Activated B cell treated with CpG ODN at 0.5 μM for 24 hours (primary cell): Measurements from ENCODE around the gene AUTS2. TPM values are rescaled to one million over a fixed set of nuclear protein-coding genes. Genes with fewer than 3 reads are reported as not detected.

ENCODE experiments used
- ATAC-seq: fragments of 200-7000 bp; cut with Tn5 transposase; one replicate; pipeline ENCODE4 v1.10.0; 2021; ENCODE audit warnings: low read depth, mild to moderate bottlenecking, moderate library complexity
- CTCF ChIA-PET: fragments of 350-600 bp; sonication (Branson Sonifier 250); formaldehyde crosslinking; loops from one replicate; lab custom pipeline; 2021; ENCODE audit warnings: antibody characterized with exemption; lab: Charles Lee
- POLR2A ChIA-PET: fragments of 350-600 bp; sonication (Branson Sonifier 250); formaldehyde crosslinking; loops from one replicate; lab custom pipeline; 2021; ENCODE audit warnings: antibody characterized with exemption; lab: Charles Lee
- DNase-seq: peaks from one replicate; pipeline ENCODE4 v3.0.0; 2022
- H3K27ac Mint-ChIP-seq: one replicate; pipeline ENCODE4 v1.8.0; 2020; ENCODE audit warnings: mixed read lengths
- H3K27me3 Mint-ChIP-seq: one replicate; pipeline ENCODE4 v1.8.0; 2021; ENCODE audit warnings: mixed read lengths
- H3K36me3 Mint-ChIP-seq: one replicate; pipeline ENCODE4 v1.8.0; 2021; ENCODE audit warnings: low read depth, mixed read lengths
- H3K4me1 Mint-ChIP-seq: one replicate; pipeline ENCODE4 v1.8.0; 2021; ENCODE audit warnings: mixed read lengths
- H3K4me3 Mint-ChIP-seq: one replicate; pipeline ENCODE4 v1.8.0; 2020; ENCODE audit warnings: mild to moderate bottlenecking, mixed read lengths
- H3K9me3 Mint-ChIP-seq: one replicate; pipeline ENCODE4 v1.8.0; 2020; ENCODE audit warnings: mixed read lengths
- intact Hi-C: fragments of 100-400 bp; cut with micrococcal nuclease; formaldehyde crosslinking; loops from one replicate; pipeline ENCODE4 v1.15.1; 2024
- total RNA-seq: library from RNA; stranded (reverse); gene quantifications from 2 replicates; pipeline ENCODE4 v1.2.3, GENCODE V29; 2022
- TF ChIP-seq, protein P1 (sequence below): fragments of 200-600 bp; IDR thresholded peaks from one replicate; pipeline ENCODE4 v1.8.0; 2022; ENCODE audit warnings: antibody characterized with exemption, mild to moderate bottlenecking

AUTS2 gene
- total RNA-seq, 1 donor from 2014 or later = 15.9 TPM

DNA sequence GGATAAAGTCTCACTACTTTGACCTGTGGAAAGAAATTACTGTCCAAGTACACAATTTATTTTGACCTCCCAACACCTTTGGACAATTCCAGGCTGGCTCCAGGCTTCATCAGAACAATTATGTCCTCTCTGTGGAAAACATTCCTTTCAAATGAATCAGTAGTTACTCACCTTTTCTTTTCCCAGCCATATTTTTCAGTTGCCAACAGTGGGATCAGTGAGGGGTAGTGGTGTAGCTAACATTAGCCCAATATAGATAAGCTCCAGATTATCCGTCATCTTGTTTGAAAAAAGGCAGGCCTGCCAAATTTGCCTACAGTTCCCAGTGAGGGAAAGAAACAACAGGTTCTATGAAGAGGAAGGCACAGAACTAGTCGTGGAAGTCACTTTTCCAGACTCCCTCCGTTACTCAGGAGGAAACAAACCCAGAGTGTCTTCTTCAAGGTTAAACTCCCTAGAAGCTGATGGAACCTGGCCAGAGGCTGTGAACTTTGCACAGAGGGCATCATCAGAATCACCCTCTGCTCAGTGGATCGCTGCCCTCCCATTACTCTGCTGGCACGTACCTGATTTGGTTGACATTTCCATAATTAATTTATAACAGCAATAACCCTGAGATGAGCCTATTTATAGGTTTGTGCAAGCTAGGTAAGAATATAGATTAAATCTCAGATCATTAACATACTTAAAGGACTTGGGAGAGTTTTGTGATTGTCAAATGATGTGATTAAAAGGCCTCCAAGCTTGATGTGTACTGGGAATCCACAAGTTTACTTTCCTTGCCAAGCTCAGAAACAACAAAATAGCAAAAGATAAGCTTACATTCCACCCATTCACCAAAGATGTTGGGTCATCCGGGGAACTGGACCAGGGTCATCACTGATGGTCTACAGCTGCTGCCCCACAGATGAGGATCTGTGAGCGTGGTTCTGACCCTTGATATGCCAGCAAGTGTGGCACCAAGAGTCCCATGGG is 879.0 kb downstream of the AUTS2 start:
- no peak for DNase-seq
- Mint-ChIP-seq H3K4me1 (no peaks in the 10 kb centered on the region), H3K27ac (no peak overlapping the region), H3K36me3 (no peaks in the 10 kb centered on the region), H3K9me3 (no peaks in the 10 kb centered on the region), H3K4me3 (no peak overlapping the region), H3K27me3 (no peaks in the 10 kb centered on the region)
- ChIA-PET POLR2A (no interaction called here), CTCF (no interaction called here)
- intact Hi-C loops = no loop called here
- TF ChIP-seq, protein P1, sequence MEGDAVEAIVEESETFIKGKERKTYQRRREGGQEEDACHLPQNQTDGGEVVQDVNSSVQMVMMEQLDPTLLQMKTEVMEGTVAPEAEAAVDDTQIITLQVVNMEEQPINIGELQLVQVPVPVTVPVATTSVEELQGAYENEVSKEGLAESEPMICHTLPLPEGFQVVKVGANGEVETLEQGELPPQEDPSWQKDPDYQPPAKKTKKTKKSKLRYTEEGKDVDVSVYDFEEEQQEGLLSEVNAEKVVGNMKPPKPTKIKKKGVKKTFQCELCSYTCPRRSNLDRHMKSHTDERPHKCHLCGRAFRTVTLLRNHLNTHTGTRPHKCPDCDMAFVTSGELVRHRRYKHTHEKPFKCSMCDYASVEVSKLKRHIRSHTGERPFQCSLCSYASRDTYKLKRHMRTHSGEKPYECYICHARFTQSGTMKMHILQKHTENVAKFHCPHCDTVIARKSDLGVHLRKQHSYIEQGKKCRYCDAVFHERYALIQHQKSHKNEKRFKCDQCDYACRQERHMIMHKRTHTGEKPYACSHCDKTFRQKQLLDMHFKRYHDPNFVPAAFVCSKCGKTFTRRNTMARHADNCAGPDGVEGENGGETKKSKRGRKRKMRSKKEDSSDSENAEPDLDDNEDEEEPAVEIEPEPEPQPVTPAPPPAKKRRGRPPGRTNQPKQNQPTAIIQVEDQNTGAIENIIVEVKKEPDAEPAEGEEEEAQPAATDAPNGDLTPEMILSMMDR = no peak
- no peak for ATAC-seq

DNA sequence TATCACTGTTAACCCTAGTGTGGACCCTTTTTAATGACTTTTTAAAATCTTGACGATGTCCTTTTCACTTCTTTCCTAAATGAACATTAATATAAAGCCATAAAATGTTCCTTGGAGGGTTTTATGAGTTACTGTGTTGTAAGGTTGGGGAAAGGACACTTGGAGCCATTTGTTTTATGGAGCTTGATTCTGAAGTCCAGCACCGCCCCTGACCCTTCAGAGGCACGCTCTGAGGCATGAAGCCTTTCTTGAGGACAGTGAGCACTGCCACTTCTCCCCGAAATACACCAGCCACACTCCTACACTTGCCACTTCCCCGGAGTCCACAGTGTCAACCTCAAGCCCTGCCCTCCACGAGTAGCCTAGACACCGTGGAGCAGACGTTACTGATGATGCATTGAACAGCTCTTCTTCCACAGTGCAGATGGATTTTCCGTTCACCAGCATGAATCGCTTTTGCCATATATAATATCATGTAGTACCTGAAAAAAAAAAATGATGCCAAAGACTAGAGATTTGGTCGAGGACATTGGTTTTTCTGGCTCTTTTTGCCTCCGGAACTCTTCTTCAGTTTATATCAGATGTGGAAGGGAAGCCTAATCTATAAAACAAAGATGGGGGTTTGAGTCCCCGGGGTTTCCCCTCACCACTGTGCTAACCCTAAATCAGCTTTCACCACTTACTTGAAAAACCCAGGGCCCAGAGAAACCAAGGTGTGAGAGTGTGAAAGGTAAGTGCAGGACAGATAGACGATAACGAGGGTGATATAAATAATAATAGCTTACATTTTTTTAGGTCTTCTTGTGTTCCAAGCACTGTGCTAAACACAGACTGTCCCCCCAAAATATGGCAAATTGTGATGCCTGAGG is 881.1 kb downstream of the AUTS2 start:
- Mint-ChIP-seq H3K27ac (no peak overlapping the region), H3K4me1 (no peaks in the 10 kb centered on the region), H3K36me3 (peaks cover 2% of the 10 kb centered on the region), H3K4me3 (no peak overlapping the region), H3K27me3 (no peaks in the 10 kb centered on the region), H3K9me3 (peaks cover under 1% of the 10 kb centered on the region)
- intact Hi-C loops = no loop called here
- TF ChIP-seq, protein P1 = no peak
- POLR2A ChIA-PET = no interaction called here
- ATAC-seq = no peak
- CTCF ChIA-PET = no interaction called here
- DNase-seq = no peak

DNA sequence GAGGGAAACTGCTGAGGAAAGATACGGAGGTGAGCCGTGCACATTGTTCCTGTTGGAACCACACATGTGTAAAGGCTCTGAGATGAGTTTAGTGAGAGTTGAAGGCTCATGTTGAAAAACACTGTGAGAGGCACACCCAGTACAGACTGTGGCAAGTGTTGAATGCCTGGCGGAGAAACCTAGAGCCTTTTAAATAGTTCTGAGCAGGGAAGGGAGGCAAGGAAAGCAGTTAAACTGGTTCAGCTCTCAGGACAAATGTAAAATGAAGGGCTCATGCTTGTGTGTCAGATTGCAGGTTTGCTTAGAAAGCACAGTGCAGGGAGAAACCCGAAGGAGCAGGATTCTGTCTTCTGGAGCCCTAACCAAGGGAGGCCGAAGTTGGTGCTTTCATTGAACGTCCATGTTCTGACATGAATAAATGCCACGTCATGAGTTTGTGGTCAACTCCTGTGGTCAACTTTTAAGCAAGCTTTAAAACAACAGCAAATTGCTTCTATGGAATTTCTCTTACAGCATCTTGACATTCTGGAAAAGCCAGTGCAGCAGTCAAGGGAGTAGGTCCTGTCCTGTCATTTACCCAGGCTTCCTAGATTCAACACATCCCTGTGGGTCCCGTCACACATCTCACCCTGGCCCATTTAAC is 882.8 kb downstream of the AUTS2 start:
- Mint-ChIP-seq H3K27ac (no peak overlapping the region), H3K36me3 (peaks cover 5% of the 10 kb centered on the region), H3K4me1 (no peaks in the 10 kb centered on the region), H3K9me3 (peaks cover 7% of the 10 kb centered on the region), H3K27me3 (no peaks in the 10 kb centered on the region), H3K4me3 (no peak overlapping the region)
- DNase-seq (no peak), ATAC-seq (no peak)
- intact Hi-C loops = no loop called here
- POLR2A ChIA-PET = no interaction called here
- TF ChIP-seq, protein P1 = no peak
- CTCF ChIA-PET = no interaction called here

DNA sequence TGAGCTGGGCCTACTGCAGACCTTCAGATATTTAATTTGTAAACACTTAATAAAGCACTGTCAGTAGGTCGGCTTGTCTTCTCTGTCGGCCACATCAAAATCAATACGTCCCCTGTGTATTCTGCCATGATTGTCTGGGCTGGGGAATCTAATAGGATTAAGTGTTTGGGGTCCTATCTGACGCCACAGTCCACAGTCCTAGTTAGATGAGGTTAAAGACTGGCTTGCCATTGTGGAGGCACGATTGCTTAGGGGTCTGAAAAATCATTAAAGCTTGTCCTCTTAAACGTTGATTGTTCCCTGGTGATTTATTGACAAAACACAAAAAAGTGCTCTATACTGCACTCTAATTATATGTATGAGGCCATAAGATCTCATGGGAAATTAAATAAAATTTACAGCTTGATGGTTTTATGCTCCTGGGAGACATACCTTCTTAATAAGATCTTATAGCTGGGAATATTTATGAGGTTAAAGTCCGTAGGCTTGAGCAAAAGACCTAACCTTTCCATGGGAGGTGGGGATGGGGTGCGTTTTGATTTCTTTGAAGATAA is 883.4 kb downstream of the AUTS2 start:
- intact Hi-C loops = no loop called here
- ATAC-seq = no peak
- no peaks in the 10 kb centered on the region for H3K27me3 Mint-ChIP-seq
- H3K4me1 Mint-ChIP-seq = no peaks in the 10 kb centered on the region
- TF ChIP-seq, protein P1 = no peak
- H3K4me3 Mint-ChIP-seq = no peak overlapping the region
- ChIA-PET CTCF (no interaction called here), POLR2A (no interaction called here)
- no peak for DNase-seq
- H3K27ac Mint-ChIP-seq = no peak overlapping the region
- peaks cover 7% of the 10 kb centered on the region for H3K9me3 Mint-ChIP-seq
- peaks cover 5% of the 10 kb centered on the region for H3K36me3 Mint-ChIP-seq
